OCI-LY1 (cell line): Measurements from ENCODE around the gene TTC21A.

Experiments used
- H2AFZ ChIP-seq: fragments of 200-600 bp; sonication (generic), shearing (Covaris generic); 2 replicates; pipeline ENCODE4 v1.6.0; 2014; ENCODE audit warnings: antibody characterized with exemption, mild to moderate bottlenecking, low read length
- H3F3A ChIP-seq: fragments of 200-600 bp; sonication (generic), shearing (Covaris generic); 2 replicates; pipeline ENCODE4 v1.6.0; 2014; ENCODE audit warnings: mild to moderate bottlenecking, antibody characterized with exemption, low read length, moderate library complexity; ENCODE audit not compliant: insufficient read depth
- H3K27ac ChIP-seq: fragments of 200-600 bp; sonication (generic); 2 replicates; pipeline ENCODE4 v1.5.1; 2014; ENCODE audit warnings: low read length, mixed run types, mild to moderate bottlenecking, low read depth; ENCODE audit not compliant: poor library complexity, severe bottlenecking
- H3K27me3 ChIP-seq: fragments of 200-600 bp; sonication (generic); 2 replicates; pipeline ENCODE4 v1.6.0; 2014; ENCODE audit warnings: antibody characterized with exemption, mild to moderate bottlenecking, low read length, moderate library complexity; ENCODE audit not compliant: insufficient read depth
- H3K36me3 ChIP-seq: fragments of 200-600 bp; sonication (generic); 2 replicates; pipeline ENCODE4 v1.6.1; 2014; ENCODE audit warnings: mild to moderate bottlenecking, antibody characterized with exemption, low read length, moderate library complexity, mixed read lengths; ENCODE audit not compliant: insufficient read depth
- H3K4me1 ChIP-seq: fragments of 200-600 bp; sonication (generic); 2 replicates; pipeline ENCODE4 v1.5.1; 2014; ENCODE audit warnings: mild to moderate bottlenecking, low read length, moderate library complexity; ENCODE audit not compliant: insufficient read depth, severe bottlenecking
- H3K4me2 ChIP-seq: fragments of 200-600 bp; sonication (generic), shearing (Covaris generic); 2 replicates; pipeline ENCODE4 v1.6.1; 2014; ENCODE audit warnings: low read length
- H3K4me3 ChIP-seq: fragments of 200-600 bp; sonication (generic); 2 replicates; pipeline ENCODE4 v1.5.1; 2014; ENCODE audit warnings: low read length, low read depth, mild to moderate bottlenecking, mixed read lengths; ENCODE audit not compliant: poor library complexity, severe bottlenecking
- H3K79me2 ChIP-seq: fragments of 200-600 bp; shearing (Covaris generic); 2 replicates; pipeline ENCODE4 v1.6.1; 2016; ENCODE audit warnings: mixed run types, low read length, mixed read lengths; ENCODE audit not compliant: insufficient read depth
- H3K9ac ChIP-seq: fragments of 200-600 bp; sonication (generic), shearing (Covaris generic); 2 replicates; pipeline ENCODE4 v1.6.1; 2014; ENCODE audit warnings: mild to moderate bottlenecking, low read length, mixed read lengths
- H3K9me2 ChIP-seq: fragments of 200-600 bp; sonication (generic), shearing (Covaris generic); 2 replicates; pipeline ENCODE4 v1.6.1; 2014; ENCODE audit warnings: low read depth, mild to moderate bottlenecking, low read length, mixed read lengths
- H3K9me3 ChIP-seq: fragments of 200-600 bp; shearing (Covaris generic); 2 replicates; pipeline ENCODE4 v1.6.1; 2014; ENCODE audit warnings: low read length, mixed read lengths
- H4K20me1 ChIP-seq: fragments of 200-600 bp; sonication (generic), shearing (Covaris generic); 2 replicates; pipeline ENCODE4 v1.6.0; 2016; ENCODE audit warnings: mild to moderate bottlenecking, low read length; ENCODE audit not compliant: insufficient read depth
- CTCF ChIP-seq: fragments of 200-600 bp; sonication (generic), shearing (Covaris generic); IDR thresholded peaks from 2 replicates; pipeline ENCODE4 v1.5.1; 2017; ENCODE audit warnings: mild to moderate bottlenecking, antibody characterized with exemption, low read length, moderate library complexity, mixed read lengths
- EZH2 ChIP-seq: fragments of 200-600 bp; sonication (generic), shearing (Covaris generic); IDR thresholded peaks from 2 replicates; pipeline ENCODE4 v1.8.0; 2017; ENCODE audit warnings: borderline replicate concordance, mixed run types, mild to moderate bottlenecking, antibody characterized with exemption, low read length, moderate library complexity, mixed read lengths

The TTC21A gene

GRCh38 chr3:39090922-39091321, 16.6 kb upstream of the TTC21A start:
- Histone ChIP-seq H3F3A (no peaks in the 10 kb centered on the region), H3K4me2 (no peak overlapping the region), H3K36me3 (peaks cover 77% of the 10 kb centered on the region), H3K79me2 (no peaks in the 10 kb centered on the region), H3K4me3 (no peak overlapping the region), H3K4me1 (peaks cover 10% of the 10 kb centered on the region), H3K9me3 (no peaks in the 10 kb centered on the region), H3K27ac (no peak overlapping the region), H3K27me3 (no peaks in the 10 kb centered on the region), H2AFZ (no peak overlapping the region), H3K9ac (no peak overlapping the region), H4K20me1 (no peaks in the 10 kb centered on the region), H3K9me2 (no peaks in the 10 kb centered on the region)
- TF ChIP-seq CTCF (no peak), EZH2 (no peak)

DNA sequence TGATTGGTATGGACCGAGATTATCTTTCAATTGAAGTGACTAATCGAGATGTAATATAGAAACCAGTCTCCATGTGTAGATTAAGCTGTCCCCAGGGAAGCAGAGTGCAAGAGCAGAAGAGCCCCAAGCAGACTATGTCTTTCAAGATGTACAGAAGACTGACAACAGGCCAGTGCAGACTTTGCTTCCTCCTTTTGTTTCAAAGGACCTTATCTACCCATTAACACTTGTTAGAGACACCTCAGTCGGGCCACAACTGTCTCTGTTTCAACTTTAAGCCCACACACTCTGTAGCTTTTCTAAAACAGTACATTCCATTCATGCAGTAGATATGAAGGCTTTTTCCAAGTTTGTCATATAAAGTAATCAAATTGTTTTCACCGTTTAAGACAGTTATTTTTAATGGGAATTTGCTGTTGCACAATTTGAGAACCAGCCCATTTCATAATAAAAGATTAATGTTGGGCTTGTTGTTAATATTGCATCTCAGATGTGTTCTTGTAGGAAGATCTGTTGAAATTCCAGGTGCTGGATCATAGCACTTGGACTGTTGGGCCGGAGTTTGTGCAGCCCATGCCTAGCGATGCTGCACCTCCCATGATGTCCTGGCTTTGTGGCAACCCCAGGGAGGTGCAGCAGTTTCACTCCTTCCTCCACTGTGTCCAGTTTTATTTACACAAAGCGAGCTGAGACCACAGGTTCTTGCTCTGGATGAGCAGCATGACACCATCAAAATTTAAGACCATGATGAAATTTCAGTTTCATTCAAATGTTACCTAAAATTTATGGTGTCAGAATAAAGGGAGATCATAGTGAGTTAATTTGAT, 12.4 kb upstream of the TTC21A start:
- no peaks in the 10 kb centered on the region for H3K79me2 ChIP-seq
- H4K20me1 ChIP-seq: no peaks in the 10 kb centered on the region
- no peaks in the 10 kb centered on the region for H3K9me3 ChIP-seq
- no peaks in the 10 kb centered on the region for H3K4me1 ChIP-seq
- no peak overlapping the region for H2AFZ ChIP-seq
- peaks cover 84% of the 10 kb centered on the region for H3K36me3 ChIP-seq
- H3K4me2 ChIP-seq: no peak overlapping the region
- no peak for TF ChIP-seq EZH2
- no peak for TF ChIP-seq CTCF
- H3K4me3 ChIP-seq: no peak overlapping the region
- H3K27ac ChIP-seq: no peak overlapping the region
- no peaks in the 10 kb centered on the region for H3F3A ChIP-seq
- no peaks in the 10 kb centered on the region for H3K9me2 ChIP-seq
- no peak overlapping the region for H3K9ac ChIP-seq
- H3K27me3 ChIP-seq: no peaks in the 10 kb centered on the region

DNA sequence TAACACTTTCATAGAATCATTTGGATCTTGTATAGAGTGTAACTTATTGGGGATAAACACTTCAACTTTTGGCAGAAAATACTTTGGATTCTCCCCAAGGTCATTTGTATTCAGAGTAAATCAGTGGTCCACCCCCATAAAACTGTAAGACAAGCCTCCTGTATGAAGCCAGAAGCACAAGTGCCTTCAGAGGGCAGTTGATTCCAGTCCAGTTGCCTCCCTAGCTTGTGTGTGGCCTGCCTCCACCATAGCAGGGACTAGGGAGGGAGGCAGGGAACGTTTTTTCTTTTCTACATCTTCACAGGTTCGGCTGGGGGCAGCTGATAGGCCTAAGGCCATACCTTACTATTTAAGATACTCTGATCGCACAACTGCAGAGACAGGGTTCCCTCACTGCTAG, 11.7 kb upstream of the TTC21A start:
- no peaks in the 10 kb centered on the region for H3K4me1 ChIP-seq
- H3K4me3 ChIP-seq: no peak overlapping the region
- no peak overlapping the region for H2AFZ ChIP-seq
- TF ChIP-seq CTCF (no peak), EZH2 (no peak)
- no peaks in the 10 kb centered on the region for H3F3A ChIP-seq
- H3K9me3 ChIP-seq: no peaks in the 10 kb centered on the region
- no peaks in the 10 kb centered on the region for H4K20me1 ChIP-seq
- H3K36me3 ChIP-seq: peaks cover 79% of the 10 kb centered on the region; the same call in 1 of the 2 replicates
- no peak overlapping the region for H3K9ac ChIP-seq
- no peaks in the 10 kb centered on the region for H3K27me3 ChIP-seq
- H3K79me2 ChIP-seq: no peaks in the 10 kb centered on the region
- no peak overlapping the region for H3K4me2 ChIP-seq
- H3K27ac ChIP-seq: no peak overlapping the region
- no peaks in the 10 kb centered on the region for H3K9me2 ChIP-seq
